Measurements from ENCODE around the gene MYO15B. TPM values are rescaled to one million over a fixed set of nuclear protein-coding genes. Genes with fewer than 3 reads are reported as not detected.

MYO15B gene
- total and polyA plus RNA-seq, 2 of the 4 experiments (the other 2 are of a cell fraction) = 0.18 to 0.65 TPM

DNA sequence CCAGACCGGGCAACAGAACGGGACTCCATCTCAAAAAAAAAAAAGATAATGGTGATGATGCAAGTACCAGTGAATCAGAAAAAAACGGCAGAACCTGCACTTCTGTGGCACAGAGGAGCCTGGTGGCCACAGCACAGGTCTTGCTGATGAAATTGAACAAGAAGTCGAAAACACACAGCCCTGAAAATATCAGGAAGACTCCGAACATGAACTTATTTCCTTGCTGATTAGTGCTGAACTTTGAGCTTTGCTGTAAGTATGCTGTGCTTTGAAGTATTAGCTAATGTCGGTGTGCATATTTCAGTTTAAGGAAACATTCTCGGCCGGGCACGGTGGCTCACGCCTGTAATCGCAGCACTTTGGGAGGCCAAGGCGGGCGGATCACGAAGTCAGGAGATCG, 10.9 kb upstream of the MYO15B start:
- CTCF ChIA-PET = no interaction called here
- no peak overlapping the region for H3K27ac ChIP-seq (ENCODE audit: insufficient read depth, low read length)
- H3K56ac ChIP-seq (ENCODE audit: extremely low read depth, insufficient read depth, low read length) = no peak overlapping the region
- no peak overlapping the region for H4K5ac ChIP-seq (ENCODE audit: low read depth, low read length)
- H3K23ac ChIP-seq (ENCODE audit: low read depth, low read length) = no peak overlapping the region
- no peaks in the 10 kb centered on the region for H3K79me1 ChIP-seq (ENCODE audit: low read depth in 1 of 2, low read length in 2 of 2)
- H3K9me3 ChIP-seq (ENCODE audit: control insufficient read depth, insufficient read depth, low read length) = peaks cover 2% of the 10 kb centered on the region; the same call in 1 of the 2 replicates
- H3K4ac ChIP-seq (ENCODE audit: low read depth, low read length) = no peak overlapping the region
- H3K4me3 ChIP-seq (ENCODE audit: insufficient read depth, low read depth, low read length) = no peak overlapping the region
- no peak overlapping the region for H3K4me2 ChIP-seq (ENCODE audit: low read depth, low read length)
- H4K8ac ChIP-seq (ENCODE audit: low read depth in 2 of 2, low read length in 2 of 2) = no peak overlapping the region
- H2AFZ ChIP-seq (replicated peaks; ENCODE audit: low read length, poor library complexity) = no peak overlapping the region
- H3K14ac ChIP-seq (replicated peaks; ENCODE audit: low read depth, low read length) = no peak overlapping the region
- no peak overlapping the region for H2BK20ac ChIP-seq (ENCODE audit: low read depth, low read length)
- intact Hi-C loops (cut with micrococcal nuclease) = no loop called here
- ATAC-seq (ENCODE audit: low read depth) (no peak), DNase-seq (no peak)
- no peak overlapping the region for H2BK15ac ChIP-seq (ENCODE audit: low read depth, low read length)
- in situ Hi-C loops (cut with MboI; ENCODE audit: low sequenced_read_pairs) = no loop called here
- TF ChIP-seq USF2 (IDR thresholded peaks at IDR 0.05; ENCODE audit: low read depth, low read length) (no peak), POLR2A (IDR thresholded peaks at IDR 0.05; ENCODE audit: low read depth, low read length) (no peak), ELK1 (IDR thresholded peaks at IDR 0.05; ENCODE audit: borderline replicate concordance, low read depth, low read length) (no peak), SMC3 (IDR thresholded peaks at IDR 0.05; ENCODE audit: low read depth, low read length) (no peak), CEBPB (IDR thresholded peaks at IDR 0.05; ENCODE audit: low read depth, low read length) (no peak), MAZ (IDR thresholded peaks at IDR 0.05; ENCODE audit: borderline replicate concordance, low read depth, low read length) (no peak), BHLHE40 (IDR thresholded peaks at IDR 0.05; ENCODE audit: low read depth, low read length) (no peak), NFE2L2 (IDR thresholded peaks at IDR 0.05; ENCODE audit: low read depth, low read length) (no peak), FOS (IDR thresholded peaks at IDR 0.05; ENCODE audit: low read depth, low read length) (no peak), MXI1 (IDR thresholded peaks at IDR 0.05; ENCODE audit: borderline replicate concordance, low read depth, low read length) (no peak), CHD1 (IDR thresholded peaks at IDR 0.05; ENCODE audit: low read depth, low read length) (no peak), MAFK (IDR thresholded peaks at IDR 0.05; ENCODE audit: low read depth, low read length) (no peak), RFX5 (IDR thresholded peaks at IDR 0.05; ENCODE audit: low read depth, low read length) (no peak), RCOR1 (IDR thresholded peaks at IDR 0.05; ENCODE audit: insufficient replicate concordance, low read length) (no peak), RAD21 (IDR thresholded peaks at IDR 0.05; ENCODE audit: low read length) (no peak)
- TF ChIP-seq, protein P1, sequence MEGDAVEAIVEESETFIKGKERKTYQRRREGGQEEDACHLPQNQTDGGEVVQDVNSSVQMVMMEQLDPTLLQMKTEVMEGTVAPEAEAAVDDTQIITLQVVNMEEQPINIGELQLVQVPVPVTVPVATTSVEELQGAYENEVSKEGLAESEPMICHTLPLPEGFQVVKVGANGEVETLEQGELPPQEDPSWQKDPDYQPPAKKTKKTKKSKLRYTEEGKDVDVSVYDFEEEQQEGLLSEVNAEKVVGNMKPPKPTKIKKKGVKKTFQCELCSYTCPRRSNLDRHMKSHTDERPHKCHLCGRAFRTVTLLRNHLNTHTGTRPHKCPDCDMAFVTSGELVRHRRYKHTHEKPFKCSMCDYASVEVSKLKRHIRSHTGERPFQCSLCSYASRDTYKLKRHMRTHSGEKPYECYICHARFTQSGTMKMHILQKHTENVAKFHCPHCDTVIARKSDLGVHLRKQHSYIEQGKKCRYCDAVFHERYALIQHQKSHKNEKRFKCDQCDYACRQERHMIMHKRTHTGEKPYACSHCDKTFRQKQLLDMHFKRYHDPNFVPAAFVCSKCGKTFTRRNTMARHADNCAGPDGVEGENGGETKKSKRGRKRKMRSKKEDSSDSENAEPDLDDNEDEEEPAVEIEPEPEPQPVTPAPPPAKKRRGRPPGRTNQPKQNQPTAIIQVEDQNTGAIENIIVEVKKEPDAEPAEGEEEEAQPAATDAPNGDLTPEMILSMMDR (conservative IDR thresholded peaks at IDR 0.05; ENCODE audit: low read depth, low read length) = no peak
- dilution Hi-C loops (cut with HindIII; ENCODE audit: low sequenced_read_pairs, unreplicated experiment) = no loop called here
- H3K9ac ChIP-seq (ENCODE audit: low read depth, low read length) = no peak overlapping the region
- H3K4me1 ChIP-seq (ENCODE audit: control insufficient read depth, insufficient read depth, low read length) = no peaks in the 10 kb centered on the region
- no peak overlapping the region for H2BK5ac ChIP-seq (ENCODE audit: low read depth, low read length, poor library complexity, severe bottlenecking)
- no TSS peak for BruUV-seq (replicated peaks)
- H3K27me3 ChIP-seq (ENCODE audit: control insufficient read depth, insufficient read depth, low read length) = peaks cover 10% of the 10 kb centered on the region; the same call in 1 of the 2 replicates
- 78% methylated on average over 2 of the region's 15 CpGs; no CpG with 5 or more reads in 1 of the 2 experiments for WGBS, 2 experiments (ENCODE audit: extremely low coverage in 2 of 2, insufficient read length in 1 of 2)
- no peak overlapping the region for H2AK9ac ChIP-seq (replicated peaks; ENCODE audit: low read depth, low read length, poor library complexity)
- H3K9me1 ChIP-seq (ENCODE audit: insufficient read depth, low read length) = no peaks in the 10 kb centered on the region
- H4K91ac ChIP-seq (ENCODE audit: insufficient read depth, low read depth, low read length) = no peak overlapping the region
- POLR2A ChIA-PET (ENCODE audit: unreplicated experiment) = no interaction called here
- H4K20me1 ChIP-seq (ENCODE audit: insufficient read depth, low read length) = no peaks in the 10 kb centered on the region
- no peaks in the 10 kb centered on the region for H3K36me3 ChIP-seq (ENCODE audit: control insufficient read depth, insufficient read depth, low read length)
- H3K18ac ChIP-seq (ENCODE audit: low read depth, low read length) = no peak overlapping the region
- H2BK120ac ChIP-seq (ENCODE audit: low read depth, low read length) = no peak overlapping the region
- H2AK5ac ChIP-seq (ENCODE audit: low read depth, low read length) = no peak overlapping the region

Data from IMR-90 (cell line).